Cerebellar nuclear complex (tissue), 1 donor: Measurements from ENCODE around the gene LETM1.

Experiments
- DNase-seq, 2 experiments: peaks; one replicate each; lab custom pipeline; 2025; lab: John Stamatoyannopoulos, UW

The LETM1 gene

GRCh38 chr4:1856071-1856942 is at the start of gene LETM1:
TSS of gene LETM1 (minus strand) at chr4:1856156. CDS start at chr4:1855950, 206 bp downstream.
- peak; percentile 61 to 86 for DNase-seq

- no peak for DNase-seq
These were observed 48.1 kb upstream of the LETM1 start for GRCh38 chr4:1904042-1904441.

DNA sequence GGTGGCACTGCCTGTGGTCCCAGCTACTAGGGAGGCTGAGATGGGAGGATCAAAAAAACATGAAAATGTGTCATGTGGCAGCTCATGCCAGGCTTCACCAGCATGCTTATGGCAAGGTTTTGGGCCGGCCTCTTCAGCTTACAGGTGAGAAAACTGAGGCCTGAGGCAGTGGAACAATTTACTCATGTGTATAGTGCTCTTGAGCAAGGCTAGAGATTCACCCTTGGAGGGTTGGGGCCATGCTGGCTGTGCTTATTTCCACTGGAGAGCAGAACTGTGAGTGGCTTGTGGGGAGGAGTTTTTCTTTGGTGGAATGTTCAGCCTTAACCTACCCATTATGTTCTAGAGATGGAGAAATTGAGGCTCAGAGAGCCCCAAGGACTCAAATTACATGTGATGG is 47.1 kb upstream of the LETM1 start:
- DNase-seq, result no peak

GRCh38 chr4:1902243-1902642 is 46.3 kb upstream of the LETM1 start:
- DNase-seq, result no peak

DNA sequence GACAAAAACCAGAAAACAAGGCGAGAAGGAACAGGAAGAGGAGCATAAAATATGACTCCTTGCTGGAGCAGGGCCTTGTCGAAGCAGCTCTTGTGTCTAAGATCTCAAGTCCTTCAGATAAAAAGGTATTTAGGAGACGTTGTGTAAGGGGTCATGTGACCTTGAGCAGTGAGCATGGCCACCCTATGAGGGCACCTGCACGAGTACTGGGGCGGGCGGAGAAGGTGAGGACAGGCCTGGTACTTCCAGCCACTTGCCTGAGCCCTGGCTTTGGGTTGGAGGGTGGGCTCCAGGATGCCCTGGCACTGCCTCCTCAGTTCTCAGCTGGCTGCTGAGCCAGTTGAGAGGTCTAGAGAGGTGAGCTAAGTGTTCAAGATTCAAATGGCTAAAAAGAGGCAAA is 45.2 kb upstream of the LETM1 start:
- no peak for DNase-seq

GRCh38 chr4:1900624-1901023 is 44.7 kb upstream of the LETM1 start:
- DNase-seq, result no peak

- DNase-seq, result no peak
These were observed 44.1 kb upstream of the LETM1 start for GRCh38 chr4:1900087-1900433.

DNA sequence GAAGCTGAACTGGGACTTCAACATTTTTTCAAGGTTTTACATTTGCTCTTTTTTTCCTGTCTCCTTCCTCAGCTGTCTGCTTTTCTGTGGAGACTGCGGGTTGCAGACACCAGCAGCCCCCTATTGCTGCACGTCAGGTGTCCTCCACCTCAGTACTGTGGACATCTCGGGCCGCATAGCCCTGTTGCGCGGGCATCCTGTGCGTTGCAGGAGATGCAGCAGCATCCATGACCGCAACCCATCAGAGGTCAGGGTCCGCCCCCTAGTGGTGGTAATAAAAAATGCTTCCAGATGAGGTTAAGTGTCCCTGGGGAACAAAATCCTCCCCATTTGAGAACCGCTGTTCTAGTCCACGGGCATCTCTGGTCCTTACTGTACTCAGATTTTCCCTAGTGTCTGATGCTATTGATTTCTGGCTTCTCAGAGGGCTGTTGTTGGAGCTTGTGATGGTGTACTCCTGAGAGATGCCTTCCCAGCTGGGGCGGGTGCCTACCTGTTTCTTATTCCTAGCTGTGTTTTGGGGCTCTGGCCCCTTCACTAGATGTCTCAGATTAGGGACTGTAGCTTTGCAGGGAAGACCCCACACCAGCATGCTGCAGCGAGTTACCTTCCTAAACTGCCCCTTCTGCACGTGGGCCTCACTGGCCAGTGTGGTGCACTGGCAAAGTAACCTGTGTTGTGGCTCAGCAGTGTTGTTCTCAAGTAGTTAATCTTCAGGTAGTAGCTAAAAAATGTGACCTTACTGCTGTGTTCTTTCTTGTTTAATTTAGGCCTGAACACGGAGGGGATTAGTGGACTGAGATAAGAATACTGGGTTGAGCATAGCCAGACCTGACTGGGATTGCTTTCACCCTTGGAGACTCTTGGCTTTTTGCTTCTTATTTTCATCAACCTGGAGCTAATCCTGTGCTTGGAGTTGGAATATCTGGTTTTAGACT is 43.5 kb upstream of the LETM1 start:
- DNase-seq, result peak in 1 of 2 experiments; percentile 44

- DNase-seq, result no peak
These were observed 42.7 kb upstream of the LETM1 start for GRCh38 chr4:1898681-1899080.

DNA sequence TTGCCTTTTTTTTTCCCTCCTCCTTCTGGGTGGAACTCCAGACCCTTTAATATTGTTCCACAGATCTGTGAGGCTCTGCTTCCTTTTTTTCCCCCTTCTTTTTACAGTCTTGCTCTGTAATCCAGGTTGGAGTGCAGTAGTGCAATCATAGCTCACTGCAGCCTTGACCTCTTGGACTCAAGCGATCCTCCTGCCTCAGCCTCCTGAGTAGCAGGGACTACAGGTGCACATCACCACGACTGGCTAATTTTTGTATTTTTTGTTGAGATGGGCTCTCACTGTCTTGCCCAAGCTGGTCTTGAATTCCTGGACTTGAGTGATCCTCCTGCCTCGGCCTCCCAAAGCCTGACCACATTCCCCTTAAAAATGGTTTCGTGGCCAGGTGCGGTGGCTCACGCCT is 42.1 kb upstream of the LETM1 start:
- no peak for DNase-seq

- no peak for DNase-seq
These were observed 40.7 kb upstream of the LETM1 start for GRCh38 chr4:1896658-1896991.

- no peak for DNase-seq
These were observed 40.2 kb upstream of the LETM1 start for GRCh38 chr4:1895971-1896657.

DNA sequence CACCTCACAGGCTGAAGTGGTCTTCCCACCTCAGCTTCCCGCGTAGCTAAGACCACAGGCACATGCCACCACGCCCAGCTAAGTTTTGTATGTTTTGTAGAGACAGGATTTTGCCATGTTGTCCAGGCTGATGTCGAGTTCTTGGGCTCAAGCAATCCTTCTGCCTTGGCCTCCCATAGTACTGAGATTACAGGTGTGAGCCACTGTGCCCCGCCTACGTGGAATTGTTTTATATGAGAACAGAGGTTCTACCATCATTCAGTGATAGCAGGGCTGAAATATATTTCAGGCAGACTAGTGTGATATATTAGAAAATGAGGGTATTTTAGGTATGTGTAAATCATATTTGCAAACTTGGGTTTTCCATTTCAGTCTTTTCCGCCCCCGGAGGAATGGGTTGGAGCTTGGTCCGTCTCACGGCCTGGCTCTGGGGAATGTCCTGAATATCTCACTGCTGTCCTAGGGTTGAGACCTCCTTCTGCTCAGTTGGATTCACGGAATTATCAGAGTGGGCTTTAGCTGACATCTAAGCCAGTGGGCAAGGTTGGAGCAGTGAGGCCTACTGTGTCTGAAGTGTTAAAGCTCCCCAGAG is 35.1 kb upstream of the LETM1 start:
- DNase-seq, result no peak

DNA sequence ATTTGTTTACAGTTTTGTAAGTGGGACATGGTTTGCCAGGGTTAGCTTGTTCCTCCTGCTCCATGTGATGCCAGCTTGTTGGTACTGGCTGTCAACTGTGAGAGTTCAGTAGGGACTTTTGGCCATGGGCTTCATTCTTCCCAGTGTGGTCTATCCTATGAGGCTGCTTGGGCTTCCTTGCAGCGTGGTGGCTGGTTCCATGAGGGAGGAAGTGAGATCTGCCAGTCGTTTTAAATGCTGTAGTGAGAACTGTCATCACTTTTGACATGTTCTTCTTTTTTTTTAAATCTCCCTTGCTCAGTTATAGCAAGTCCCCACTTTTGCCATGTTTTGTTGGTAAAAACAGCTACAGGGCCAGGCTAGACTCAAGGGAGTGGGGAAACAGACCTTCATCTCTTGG is 31.1 kb upstream of the LETM1 start:
- DNase-seq, result no peak

GRCh38 chr4:1885414-1885813 is 29.5 kb upstream of the LETM1 start:
- no peak for DNase-seq

DNA sequence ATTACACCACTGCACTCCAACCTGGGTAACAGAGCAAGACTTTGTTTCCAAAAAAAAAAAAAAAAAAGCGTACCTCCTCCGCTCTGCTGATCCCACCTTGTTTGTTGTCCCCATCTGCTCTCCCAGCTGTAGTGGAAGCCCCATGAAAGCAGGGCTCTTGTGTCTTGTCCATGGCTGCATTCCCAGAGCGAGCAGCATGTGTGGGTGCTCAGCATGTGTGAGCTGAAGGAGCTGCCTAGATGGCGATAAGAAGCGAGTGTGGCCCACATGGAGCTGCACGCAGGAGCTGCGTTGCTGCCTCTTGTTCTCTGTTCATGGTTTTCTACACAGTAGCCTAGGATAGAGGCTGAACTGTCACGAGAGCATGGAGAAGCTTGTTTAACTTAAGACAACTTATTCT is 27.6 kb upstream of the LETM1 start:
- no peak for DNase-seq

- DNase-seq, result no peak
These were observed 26.9 kb upstream of the LETM1 start for GRCh38 chr4:1882850-1883271.

DNA sequence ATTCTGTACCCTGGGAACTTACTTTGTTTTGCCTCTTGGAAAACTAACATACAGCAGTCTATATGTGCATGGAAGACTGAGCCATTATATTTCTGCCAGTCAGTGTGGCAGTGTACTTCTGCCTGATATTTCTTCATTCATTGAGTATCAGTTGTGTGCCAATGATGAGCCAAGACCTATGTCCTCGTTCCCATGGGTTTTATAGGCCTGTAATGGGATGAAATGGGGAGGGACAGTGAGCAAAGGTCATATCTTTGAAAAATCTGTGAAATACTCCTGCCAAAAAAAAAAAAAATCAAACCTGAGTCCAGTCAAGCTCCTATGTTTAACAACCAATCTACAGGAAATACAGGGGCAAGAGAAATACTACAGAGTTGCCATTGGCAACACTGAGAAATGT is 24.4 kb upstream of the LETM1 start:
- DNase-seq, result no peak

DNA sequence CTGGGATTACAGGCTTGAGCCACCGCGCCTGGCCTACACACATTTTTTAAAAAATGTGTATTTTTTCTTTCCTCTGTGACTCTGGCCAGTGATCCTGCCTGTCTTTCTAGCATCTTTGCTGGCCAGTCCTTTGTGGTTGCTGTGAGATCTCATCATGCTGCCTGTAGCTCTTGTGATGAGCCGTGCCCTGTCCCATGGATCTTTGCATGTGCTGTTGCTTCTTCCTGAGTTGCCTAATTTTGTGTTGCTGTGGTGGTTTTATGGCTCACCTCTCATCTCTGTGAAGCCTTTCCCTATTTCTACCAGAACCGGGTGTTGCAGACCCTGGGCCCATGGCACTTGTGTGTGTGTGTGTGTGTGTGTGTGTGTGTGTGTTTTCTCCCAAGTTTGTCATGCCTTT is 23.5 kb upstream of the LETM1 start:
- no peak for DNase-seq

DNA sequence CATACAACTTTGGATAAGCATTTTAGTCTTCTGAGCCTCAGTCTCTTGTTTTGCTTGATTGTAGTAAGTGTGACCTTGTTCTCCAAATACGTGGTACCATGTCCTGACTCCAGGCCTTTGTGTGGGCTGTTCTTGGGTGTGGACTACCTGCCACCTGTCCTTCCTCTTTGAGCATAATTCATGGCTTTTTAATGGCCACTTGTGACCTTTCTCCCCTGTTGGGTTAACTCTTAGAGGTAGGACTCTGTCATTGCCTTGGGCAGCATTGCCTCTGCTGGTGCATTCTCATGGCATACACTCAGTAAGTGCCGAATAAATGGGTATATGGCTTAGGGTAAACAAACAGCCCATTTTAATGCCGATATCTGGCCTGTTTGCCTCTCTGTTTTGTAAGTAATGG is 18.2 kb upstream of the LETM1 start:
- no peak for DNase-seq

- DNase-seq, result no peak
These were observed 17.8 kb upstream of the LETM1 start for GRCh38 chr4:1873776-1874175.

- DNase-seq, result no peak
These were observed 17.3 kb upstream of the LETM1 start for GRCh38 chr4:1873291-1873690.
